Epithelial cell of proximal tubule (primary cell): ENCODE measurements around the gene PHF24. TPM values are rescaled to one million over a fixed set of nuclear protein-coding genes. Genes with fewer than 3 reads are reported as not detected.
"Not testable (repeated sequence)": the region's sequence is repeated elsewhere in the genome, so short reads cannot be mapped to it uniquely, and the experiment has no call there.

Source experiments
- DNase-seq: peaks from one replicate; pipeline ENCODE4 v3.0.0-alpha.2; 2011; ENCODE audit warnings: low read depth
- H3K4me3 ChIP-seq: 2 replicates; pipeline ENCODE4 v1.5.1; 2011; ENCODE audit warnings: low read depth, mild to moderate bottlenecking, low read length
- total RNA-seq: library from RNA; depleted of rRNA; stranded (reverse); fragments of >200 nt; gene quantifications from 2 replicates; pipeline ENCODE4 v1.2.3, GENCODE V29; 2015
- TF ChIP-seq, protein P1 (sequence below): conservative IDR thresholded peaks from 2 replicates; pipeline ENCODE4 v1.5.1; 2012; ENCODE audit warnings: low read depth, mild to moderate bottlenecking, low read length

Gene PHF24
- 0.12 TPM in 1 of 2 replicates, not detected in the other for total RNA-seq

GRCh38 chr9:34957492-34958410, at the start of gene PHF24:
TSS of gene PHF24 (plus strand) at chr9:34958285. CDS start at chr9:34971299, 13,014 bp downstream.
- peak within 1 kb of the TSS; percentile 21 for H3K4me3 ChIP-seq
- no peak for DNase-seq
- TF ChIP-seq, protein P1, sequence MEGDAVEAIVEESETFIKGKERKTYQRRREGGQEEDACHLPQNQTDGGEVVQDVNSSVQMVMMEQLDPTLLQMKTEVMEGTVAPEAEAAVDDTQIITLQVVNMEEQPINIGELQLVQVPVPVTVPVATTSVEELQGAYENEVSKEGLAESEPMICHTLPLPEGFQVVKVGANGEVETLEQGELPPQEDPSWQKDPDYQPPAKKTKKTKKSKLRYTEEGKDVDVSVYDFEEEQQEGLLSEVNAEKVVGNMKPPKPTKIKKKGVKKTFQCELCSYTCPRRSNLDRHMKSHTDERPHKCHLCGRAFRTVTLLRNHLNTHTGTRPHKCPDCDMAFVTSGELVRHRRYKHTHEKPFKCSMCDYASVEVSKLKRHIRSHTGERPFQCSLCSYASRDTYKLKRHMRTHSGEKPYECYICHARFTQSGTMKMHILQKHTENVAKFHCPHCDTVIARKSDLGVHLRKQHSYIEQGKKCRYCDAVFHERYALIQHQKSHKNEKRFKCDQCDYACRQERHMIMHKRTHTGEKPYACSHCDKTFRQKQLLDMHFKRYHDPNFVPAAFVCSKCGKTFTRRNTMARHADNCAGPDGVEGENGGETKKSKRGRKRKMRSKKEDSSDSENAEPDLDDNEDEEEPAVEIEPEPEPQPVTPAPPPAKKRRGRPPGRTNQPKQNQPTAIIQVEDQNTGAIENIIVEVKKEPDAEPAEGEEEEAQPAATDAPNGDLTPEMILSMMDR: no peak

DNA sequence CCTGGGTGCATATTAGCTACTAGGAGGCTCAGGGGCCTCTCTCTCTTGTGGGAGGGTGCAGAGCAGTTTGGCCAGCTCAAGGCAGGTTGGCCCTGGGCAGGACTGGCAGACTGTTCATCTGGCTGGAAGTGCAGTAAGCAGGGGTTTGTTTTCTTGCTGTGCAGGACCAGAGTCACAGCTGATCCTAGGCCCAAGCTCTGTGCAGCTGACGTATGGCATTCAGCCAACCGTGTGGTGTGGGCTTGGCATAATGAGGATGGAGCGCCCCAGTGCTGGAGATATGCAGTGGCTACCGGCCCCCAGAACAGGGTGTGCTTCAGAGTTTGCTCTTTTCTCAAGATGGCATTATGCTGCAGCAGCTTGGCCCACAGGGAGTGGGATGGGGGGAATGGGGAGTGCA, 31.0 kb upstream of the PHF24 start:
- DNase-seq: no peak
- TF ChIP-seq, protein P1: no peak
- H3K4me3 ChIP-seq: no peak overlapping the region

DNA sequence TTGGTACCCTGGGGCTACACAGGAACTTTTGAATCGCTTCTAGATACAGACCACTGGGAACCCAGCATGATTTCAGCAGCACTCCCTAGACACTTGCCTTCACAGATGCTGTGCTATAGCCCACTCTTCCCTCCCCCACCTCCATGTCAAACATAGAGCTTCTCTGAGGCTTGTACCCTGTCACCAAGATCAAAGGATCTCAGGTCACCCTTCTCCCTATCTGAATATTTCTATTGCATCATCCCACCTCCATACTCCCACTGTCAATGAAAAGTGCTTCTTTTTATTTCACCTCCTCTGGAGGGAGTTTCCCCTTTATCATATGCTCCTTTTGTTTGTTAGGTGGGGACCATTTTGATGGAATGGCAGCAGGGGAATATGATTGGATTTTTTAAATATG, 29.2 kb upstream of the PHF24 start:
- H3K4me3 ChIP-seq: no peak overlapping the region
- TF ChIP-seq, protein P1: no peak
- no peak for DNase-seq

DNA sequence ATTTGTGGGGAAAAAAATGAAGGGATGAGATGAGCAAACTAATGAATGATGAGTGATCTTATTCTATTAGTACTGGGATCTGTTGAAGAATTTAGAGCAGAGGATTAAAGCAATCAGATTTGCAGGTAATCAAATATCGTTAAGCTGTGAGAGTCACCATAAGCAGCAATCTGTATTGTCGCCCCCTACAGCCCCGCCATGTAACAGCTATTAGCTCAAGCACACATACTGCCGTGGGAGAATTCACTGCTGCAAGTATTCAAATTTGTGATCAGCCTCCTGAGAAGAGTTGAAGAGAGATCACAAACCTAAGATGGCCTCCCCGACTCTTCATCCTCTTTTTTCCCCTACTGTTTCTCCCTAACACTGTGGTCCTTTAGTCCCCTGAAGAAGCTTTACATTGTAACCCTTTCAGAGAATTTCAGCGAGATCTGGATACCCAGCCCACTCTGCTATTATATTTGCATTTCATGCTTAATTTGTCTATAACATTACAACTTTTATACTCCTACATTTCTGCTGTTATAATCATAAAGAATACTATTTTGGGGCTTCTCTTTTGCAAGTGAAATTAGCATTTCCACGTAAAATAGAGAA, 28.5 kb upstream of the PHF24 start:
- TF ChIP-seq, protein P1: peak; percentile 65
- no peak overlapping the region for H3K4me3 ChIP-seq
- no peak for DNase-seq

GRCh38 chr9:34939989-34940388, 18.1 kb upstream of the PHF24 start:
- not testable (repeated sequence) for DNase-seq, H3K4me3 ChIP-seq

GRCh38 chr9:34948451-34948850, 9.6 kb upstream of the PHF24 start:
- no peak for DNase-seq
- no peak overlapping the region for H3K4me3 ChIP-seq
- TF ChIP-seq, protein P1: no peak

DNA sequence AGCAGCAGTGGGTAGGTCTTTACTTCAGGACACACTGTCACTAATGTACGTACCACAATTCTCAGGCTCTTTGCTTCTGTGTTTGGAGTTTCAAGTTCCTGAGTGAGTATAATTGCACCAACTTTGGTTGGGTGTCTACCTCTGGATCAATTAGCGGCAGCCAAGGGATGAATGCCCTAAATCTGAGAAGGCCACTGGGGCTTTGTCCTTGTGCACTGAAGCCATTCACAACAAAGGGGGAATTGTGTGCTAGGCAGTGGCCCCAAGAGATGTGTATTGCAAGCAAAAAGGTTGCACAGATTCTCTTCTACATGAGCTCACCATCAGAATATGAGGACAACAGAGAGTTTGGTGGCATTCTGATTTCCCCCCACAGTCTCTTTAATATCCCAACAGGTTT, 3.9 kb upstream of the PHF24 start:
- DNase-seq: no peak
- H3K4me3 ChIP-seq: no peak overlapping the region
- TF ChIP-seq, protein P1: no peak

DNA sequence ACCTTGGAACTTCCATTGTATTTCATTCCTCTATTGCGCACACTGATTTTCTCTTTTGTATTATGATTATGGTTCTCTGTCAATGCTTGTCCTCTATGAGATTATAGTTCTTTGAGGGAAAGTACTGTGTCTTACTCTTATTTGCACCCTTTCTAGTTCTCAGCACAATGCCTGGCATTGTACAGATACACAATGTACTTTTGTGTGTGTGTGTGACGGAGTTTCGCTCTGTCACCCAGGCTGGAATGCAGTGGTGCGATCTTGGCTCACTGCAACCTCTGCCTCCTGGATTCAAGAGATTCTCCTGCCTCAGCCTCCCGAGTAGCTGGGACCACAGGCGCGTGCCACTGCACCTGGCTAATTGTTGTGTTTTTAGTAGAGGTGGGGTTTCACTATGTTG, 2.0 kb upstream of the PHF24 start:
- DNase-seq, H3K4me3 ChIP-seq: not testable (repeated sequence)
